Fibroblast of lung (primary cell): Measurements from ENCODE around the gene RBM15B. TPM values are rescaled to one million over a fixed set of nuclear protein-coding genes. Genes with fewer than 3 reads are reported as not detected.

Experiments used
- DNase-seq, 2 donors: peaks; one replicate each; pipeline versions ENCODE4 v3.0.0 to v3.0.0-alpha.2; 2010; ENCODE audit warnings: low read depth in 2 of 2
- H2AFZ ChIP-seq: 2 replicates; pipeline ENCODE4 v1.5.1; 2012; ENCODE audit warnings: low read length, control low read depth, inconsistent platforms
- H3K27ac ChIP-seq: 2 replicates; pipeline ENCODE4 v1.5.1; 2011; ENCODE audit warnings: low read length, control low read depth; ENCODE audit not compliant: insufficient read depth
- H3K27me3 ChIP-seq: 2 replicates; pipeline ENCODE4 v1.5.1; 2011; ENCODE audit warnings: mild to moderate bottlenecking, low read length; ENCODE audit not compliant: control insufficient read depth, insufficient read depth
- H3K36me3 ChIP-seq: 2 replicates; pipeline ENCODE4 v1.5.1; 2011; ENCODE audit warnings: low read length; ENCODE audit not compliant: control insufficient read depth, insufficient read depth
- H3K4me1 ChIP-seq: 2 replicates; pipeline ENCODE4 v1.5.1; 2011; ENCODE audit warnings: low read length; ENCODE audit not compliant: control insufficient read depth, insufficient read depth; ENCODE audit errors: extremely low read depth
- H3K4me2 ChIP-seq: 2 replicates; pipeline ENCODE4 v1.5.1; 2011; ENCODE audit warnings: low read length, control low read depth; ENCODE audit not compliant: insufficient read depth; ENCODE audit errors: extremely low read depth
- H3K4me3 ChIP-seq, 4 experiments: fragments of 200-600 bp in 1 of 4; sonication (generic) in 1 of 4; replicated peaks in 1 of 4; 2 replicates each; pipeline ENCODE4 v1.5.1; 2011 to 2016; ENCODE audit warnings: low read length in 4 of 4, low read depth in 3 of 4, mild to moderate bottlenecking in 3 of 4, control low read depth in 2 of 4, inconsistent platforms in 1 of 4, mixed read lengths in 1 of 4; ENCODE audit not compliant: insufficient read depth in 1 of 4; ENCODE audit errors: control extremely low read depth in 1 of 4
- H3K79me2 ChIP-seq: 2 replicates; pipeline ENCODE4 v1.5.1; 2012; ENCODE audit warnings: mild to moderate bottlenecking, low read length, inconsistent platforms; ENCODE audit not compliant: control insufficient read depth, insufficient read depth
- H3K9ac ChIP-seq: 2 replicates; pipeline ENCODE4 v1.5.1; 2011; ENCODE audit warnings: mild to moderate bottlenecking, low read length, control low read depth; ENCODE audit not compliant: insufficient read depth
- H3K9me3 ChIP-seq: 2 replicates; pipeline ENCODE4 v1.5.1; 2012; ENCODE audit warnings: low read depth, low read length; ENCODE audit not compliant: control insufficient read depth, insufficient read depth
- H4K20me1 ChIP-seq: 2 replicates; pipeline ENCODE4 v1.5.1; 2011; ENCODE audit warnings: low read length; ENCODE audit not compliant: control insufficient read depth, insufficient read depth; ENCODE audit errors: extremely low read depth
- EZH2 ChIP-seq: IDR thresholded peaks from 2 replicates; pipeline ENCODE4 v1.5.1; 2012; ENCODE audit warnings: low read length, control low read depth, mild to moderate bottlenecking; ENCODE audit errors: missing control alignments
- polyA plus RNA-seq, 2 donors: library from polyadenylated mRNA; depleted of rRNA in 1 of 2; stranded (reverse) in 1 of 2; unstranded in 1 of 2; fragments of >200 nt; gene quantifications; 2 replicates each; pipeline ENCODE4 v1.2.1, GENCODE V29; 2011 to 2012; ENCODE audit warnings: missing spikeins in 1 of 2
- total RNA-seq: library from RNA; depleted of rRNA; stranded (reverse); fragments of >200 nt; gene quantifications from 2 replicates; pipeline ENCODE4 v1.2.1, GENCODE V29; 2014
- TF ChIP-seq, protein P1 (sequence below), 2 donors: IDR thresholded peaks in 1 of 2; conservative IDR thresholded peaks in 1 of 2; 1 replicate in 1 of 2; 2 replicates in 1 of 2; pipeline ENCODE4 v1.5.1; 2011 to 2012; ENCODE audit warnings: low read length in 2 of 2, control low read depth in 1 of 2, inconsistent platforms in 1 of 2, low read depth in 1 of 2, mild to moderate bottlenecking in 1 of 2

Gene RBM15B
- total and polyA plus RNA-seq, 2 donors (not counting 1 experiment from before 2014, with no cell fraction given) = 14.7 to 29.9 TPM

DNA sequence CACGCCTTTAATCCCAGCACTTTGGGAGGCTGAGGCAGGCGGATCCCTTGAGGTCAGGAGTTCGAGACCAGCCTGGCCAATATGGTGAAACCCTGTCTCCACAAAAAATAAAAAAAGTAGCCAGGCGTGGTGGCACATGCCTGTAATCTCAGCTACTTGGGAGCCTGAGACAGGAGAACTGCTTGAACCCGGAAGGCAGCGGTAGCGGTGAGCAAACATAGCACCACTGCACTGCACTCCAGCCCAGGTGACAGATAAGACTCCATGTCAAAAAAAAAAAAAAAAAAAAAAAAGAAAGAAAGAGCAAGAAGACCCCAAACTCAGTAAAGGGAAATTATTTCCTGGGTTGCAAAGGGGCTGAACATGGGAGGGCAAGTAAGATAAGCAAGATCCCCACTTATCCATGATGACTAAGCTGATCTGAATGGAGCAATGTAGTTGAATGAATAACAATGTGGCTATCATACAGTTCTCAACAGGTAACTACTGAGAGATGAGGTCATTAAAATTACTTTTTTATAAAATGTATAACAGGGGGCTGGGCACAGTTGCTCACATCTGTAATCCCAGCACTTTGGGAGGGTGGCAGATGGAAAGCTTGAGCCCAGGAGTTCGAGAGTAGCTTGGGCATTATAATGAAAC lies 46.0 kb downstream of the RBM15B start:
- Histone ChIP-seq H4K20me1 (no peaks in the 10 kb centered on the region), H3K4me3 (no peak overlapping the region), H3K4me1 (no peaks in the 10 kb centered on the region), H3K9ac (no peak overlapping the region), H3K36me3 (peaks cover 2% of the 10 kb centered on the region), H3K79me2 (no peaks in the 10 kb centered on the region), H3K9me3 (no peaks in the 10 kb centered on the region), H3K27me3 (no peaks in the 10 kb centered on the region), H2AFZ (no peak overlapping the region), H3K4me2 (no peak overlapping the region), H3K27ac (no peak overlapping the region)
- TF ChIP-seq, protein P1, sequence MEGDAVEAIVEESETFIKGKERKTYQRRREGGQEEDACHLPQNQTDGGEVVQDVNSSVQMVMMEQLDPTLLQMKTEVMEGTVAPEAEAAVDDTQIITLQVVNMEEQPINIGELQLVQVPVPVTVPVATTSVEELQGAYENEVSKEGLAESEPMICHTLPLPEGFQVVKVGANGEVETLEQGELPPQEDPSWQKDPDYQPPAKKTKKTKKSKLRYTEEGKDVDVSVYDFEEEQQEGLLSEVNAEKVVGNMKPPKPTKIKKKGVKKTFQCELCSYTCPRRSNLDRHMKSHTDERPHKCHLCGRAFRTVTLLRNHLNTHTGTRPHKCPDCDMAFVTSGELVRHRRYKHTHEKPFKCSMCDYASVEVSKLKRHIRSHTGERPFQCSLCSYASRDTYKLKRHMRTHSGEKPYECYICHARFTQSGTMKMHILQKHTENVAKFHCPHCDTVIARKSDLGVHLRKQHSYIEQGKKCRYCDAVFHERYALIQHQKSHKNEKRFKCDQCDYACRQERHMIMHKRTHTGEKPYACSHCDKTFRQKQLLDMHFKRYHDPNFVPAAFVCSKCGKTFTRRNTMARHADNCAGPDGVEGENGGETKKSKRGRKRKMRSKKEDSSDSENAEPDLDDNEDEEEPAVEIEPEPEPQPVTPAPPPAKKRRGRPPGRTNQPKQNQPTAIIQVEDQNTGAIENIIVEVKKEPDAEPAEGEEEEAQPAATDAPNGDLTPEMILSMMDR (conservative IDR thresholded peaks at IDR 0.05 in 1 of 2, IDR thresholded peaks at IDR 0.05 in 1 of 2; ENCODE audit: low read depth in 1 of 2, low read length in 2 of 2) = no peak
- no peak for TF ChIP-seq EZH2
- DNase-seq = peak in 1 of 2 donors; percentile 26

DNA sequence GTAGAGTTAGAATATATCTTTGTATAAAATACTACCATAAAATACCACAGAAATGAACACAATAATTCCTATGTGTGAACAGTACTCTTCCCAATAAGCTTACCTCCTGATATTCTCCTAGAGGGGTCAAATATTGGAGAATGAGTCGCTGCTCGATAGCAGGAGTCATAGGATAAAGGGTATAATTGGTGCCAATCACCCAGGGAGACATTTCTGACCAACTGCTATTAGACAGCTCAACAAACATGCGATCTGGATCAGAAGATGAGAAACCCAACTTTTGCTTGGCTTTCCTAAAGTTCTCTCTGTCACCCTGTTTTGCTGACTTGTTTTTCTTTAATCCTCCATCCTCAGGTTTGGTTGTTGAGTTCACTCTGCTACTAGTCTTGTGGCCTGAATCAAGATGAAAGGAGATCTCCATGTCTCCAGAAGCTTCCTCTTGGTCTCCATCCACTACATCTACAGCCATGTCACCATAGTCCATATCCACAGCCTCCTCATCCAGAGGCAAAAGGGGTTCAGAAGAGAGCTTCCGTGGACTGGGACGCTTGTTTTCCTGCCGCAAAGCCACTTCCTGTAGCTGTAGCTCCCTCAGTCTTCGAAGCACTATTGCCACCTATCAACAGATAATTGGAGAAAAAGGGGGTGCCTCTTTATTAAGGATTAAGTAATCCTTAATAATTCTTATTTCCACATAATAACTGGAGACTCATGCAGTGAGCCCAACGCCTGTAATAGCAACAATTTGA lies 50.4 kb downstream of the RBM15B start:
- Histone ChIP-seq H3K9ac (no peak overlapping the region), H3K9me3 (no peaks in the 10 kb centered on the region), H3K79me2 (no peaks in the 10 kb centered on the region), H3K27ac (no peak overlapping the region), H3K4me2 (no peak overlapping the region), H3K36me3 (peaks cover 2% of the 10 kb centered on the region), H3K4me1 (no peaks in the 10 kb centered on the region), H3K4me3 (no peak overlapping the region), H2AFZ (no peak overlapping the region), H4K20me1 (no peaks in the 10 kb centered on the region), H3K27me3 (no peaks in the 10 kb centered on the region)
- TF ChIP-seq, protein P1 (conservative IDR thresholded peaks at IDR 0.05 in 1 of 2, IDR thresholded peaks at IDR 0.05 in 1 of 2; ENCODE audit: low read depth in 1 of 2, low read length in 2 of 2) = no peak
- no peak for TF ChIP-seq EZH2
- no peak for DNase-seq

DNA sequence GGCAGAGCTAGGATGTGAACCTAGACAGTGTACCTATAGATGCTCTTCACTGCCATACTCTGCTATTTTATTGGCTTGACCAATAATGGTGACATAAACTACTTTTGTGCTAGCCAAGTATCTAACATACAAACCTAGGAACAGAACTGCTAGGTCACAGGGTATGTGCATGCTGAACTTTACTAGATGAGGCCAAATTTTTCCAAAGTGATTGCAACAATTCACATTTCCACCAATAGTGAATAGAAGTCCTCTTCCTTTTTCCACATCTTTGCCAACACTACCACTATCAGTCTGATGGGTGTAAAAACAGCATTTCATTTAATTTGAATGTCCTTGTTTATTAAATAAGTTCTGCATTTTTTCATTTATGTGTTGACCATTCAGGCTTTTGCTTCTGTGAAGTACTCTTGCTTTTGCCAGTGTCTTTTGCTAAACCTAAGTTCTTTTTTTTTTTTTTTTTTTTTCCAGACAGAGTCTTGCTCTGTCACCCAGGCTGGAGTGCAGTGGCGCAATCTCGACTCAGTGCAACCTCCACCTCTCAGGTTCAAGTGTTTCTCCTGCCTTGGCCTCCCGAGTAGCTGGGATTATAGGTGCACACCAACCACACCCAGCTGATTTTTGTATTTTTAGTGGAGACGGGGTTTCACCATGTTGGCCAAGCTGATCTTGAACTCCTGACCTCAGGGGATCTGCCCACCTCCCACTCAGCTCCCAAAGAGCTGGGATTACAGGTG lies 54.6 kb downstream of the RBM15B start:
- no peak overlapping the region for H3K9ac ChIP-seq
- no peak for TF ChIP-seq EZH2
- TF ChIP-seq, protein P1 (conservative IDR thresholded peaks at IDR 0.05 in 1 of 2, IDR thresholded peaks at IDR 0.05 in 1 of 2; ENCODE audit: low read depth in 1 of 2, low read length in 2 of 2) = no peak

More for the DNA sequence above, 54.6 kb downstream of the RBM15B start:
- Histone ChIP-seq H3K4me1 (no peaks in the 10 kb centered on the region), H2AFZ (no peak overlapping the region), H3K9me3 (no peaks in the 10 kb centered on the region), H4K20me1 (no peaks in the 10 kb centered on the region), H3K27ac (no peak overlapping the region), H3K4me3 (no peak overlapping the region), H3K79me2 (no peaks in the 10 kb centered on the region), H3K27me3 (no peaks in the 10 kb centered on the region), H3K4me2 (no peak overlapping the region), H3K36me3 (peaks cover 2% of the 10 kb centered on the region)
- no peak for DNase-seq
